ENCODE measurements around the gene BCL11B.

BCL11B gene

DNA sequence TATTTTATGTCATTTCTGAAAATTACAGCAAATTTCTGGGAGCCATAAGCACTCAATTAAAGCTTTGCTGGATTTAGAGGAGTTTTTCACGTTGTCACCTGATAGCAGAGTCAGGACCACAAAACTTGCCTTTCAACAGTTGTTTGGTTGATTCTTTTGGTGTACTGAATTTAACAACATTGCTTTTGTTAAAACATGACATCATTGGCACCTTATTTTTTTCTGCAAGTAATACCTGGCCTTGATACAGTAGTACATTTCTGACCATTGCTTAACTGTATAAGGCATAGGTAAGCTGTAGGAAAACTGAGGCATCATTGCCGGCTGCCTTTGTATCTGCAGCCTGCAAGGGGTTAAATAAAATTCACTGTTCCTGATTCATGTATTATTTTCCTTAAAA is 4.5 kb upstream of the BCL11B start:
- Histone ChIP-seq H3K9me2 (replicated peaks; ENCODE audit: insufficient read depth, low read length) (no peaks in the 10 kb centered on the region), H3K36me3 (ENCODE audit: low read length) (no peaks in the 10 kb centered on the region), H3K4me2 (ENCODE audit: low read depth, low read length, poor library complexity, severe bottlenecking) (no peak overlapping the region), H3K79me2 (ENCODE audit: insufficient read depth, low read length) (no peaks in the 10 kb centered on the region), H3K27ac (ENCODE audit: low read depth, low read length) (no peak overlapping the region), H3K27me3 (ENCODE audit: low read length) (no peaks in the 10 kb centered on the region), H2AFZ (ENCODE audit: low read depth, low read length, severe bottlenecking) (no peak overlapping the region), H4K20me1 (ENCODE audit: low read depth, low read length) (no peaks in the 10 kb centered on the region), H3F3A (ENCODE audit: insufficient read depth) (no peaks in the 10 kb centered on the region), H3K9me3 (ENCODE audit: insufficient read depth, low read length) (no peaks in the 10 kb centered on the region), H3K9ac (ENCODE audit: low read length) (no peak overlapping the region), H3K4me3 (ENCODE audit: insufficient read depth, low read length, poor library complexity, severe bottlenecking) (no peak overlapping the region)
- TF ChIP-seq CTCF (IDR thresholded peaks at IDR 0.05; ENCODE audit: insufficient read depth, low read length, poor library complexity, severe bottlenecking) (no peak), EZH2phosphoT487 (conservative IDR thresholded peaks at IDR 0.05; ENCODE audit: low read length) (no peak)

- Histone ChIP-seq H3K27me3 (ENCODE audit: low read length) (no peaks in the 10 kb centered on the region), H3K4me2 (ENCODE audit: low read depth, low read length, poor library complexity, severe bottlenecking) (no peak overlapping the region)
Observed at GRCh38 chr14:99275222-99275584, 3.2 kb upstream of the BCL11B start.

DNA sequence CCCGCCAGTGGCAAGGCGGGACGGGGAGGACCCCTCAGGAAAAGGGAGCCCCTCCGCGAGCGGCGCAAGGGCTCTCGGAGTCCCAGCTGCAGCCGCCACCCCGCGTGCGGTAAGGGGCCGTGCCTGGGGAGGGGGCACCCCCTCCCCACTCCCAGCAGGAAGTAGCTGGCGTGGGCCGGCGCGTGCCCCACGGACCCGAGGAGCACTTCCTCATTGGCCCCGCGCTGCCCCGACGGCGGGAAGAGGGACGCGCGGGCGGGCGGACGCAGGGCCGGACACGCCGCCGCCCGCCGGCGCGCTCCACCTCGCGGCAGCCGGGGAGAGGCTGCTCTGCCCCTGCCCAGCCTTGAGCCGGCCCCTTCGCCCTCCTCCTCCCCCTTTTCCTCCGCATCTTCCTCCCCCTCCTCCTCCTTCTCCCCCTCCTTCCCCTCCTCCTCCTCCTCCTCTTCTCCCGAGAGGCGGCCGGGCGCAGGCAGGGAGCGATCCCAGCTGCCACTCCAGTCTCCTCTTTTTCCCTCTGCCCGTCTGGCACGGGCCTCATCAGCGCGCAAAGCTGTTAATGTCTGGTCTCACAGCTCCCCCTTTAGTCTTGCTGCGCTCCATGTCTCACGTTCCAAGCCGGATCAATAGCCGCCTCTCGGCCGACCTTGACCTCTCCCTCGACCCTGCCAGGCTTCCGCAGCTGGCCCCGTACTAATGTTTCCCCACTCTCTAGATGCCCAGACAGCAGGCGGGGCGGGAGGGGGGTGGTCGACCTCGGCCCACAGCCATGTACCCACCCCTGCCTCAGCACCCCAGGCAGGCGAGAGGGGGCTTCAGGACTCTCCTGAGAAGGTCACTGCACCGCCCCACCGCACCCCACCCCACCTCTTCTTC is 2.6 kb upstream of the BCL11B start:
- H3K9ac ChIP-seq (ENCODE audit: low read length): no peak overlapping the region
- H3K4me3 ChIP-seq (ENCODE audit: insufficient read depth, low read length, poor library complexity, severe bottlenecking): no peak overlapping the region

More at GRCh38 chr14:99275222-99275584, 3.2 kb upstream of the BCL11B start:
- TF ChIP-seq EZH2phosphoT487 (conservative IDR thresholded peaks at IDR 0.05; ENCODE audit: low read length): no peak
- TF ChIP-seq CTCF (IDR thresholded peaks at IDR 0.05; ENCODE audit: insufficient read depth, low read length, poor library complexity, severe bottlenecking): no peak
- no peak overlapping the region for H3K27ac ChIP-seq (ENCODE audit: low read depth, low read length)
- H3K36me3 ChIP-seq (ENCODE audit: low read length): no peaks in the 10 kb centered on the region
- H3K4me3 ChIP-seq (ENCODE audit: insufficient read depth, low read length, poor library complexity, severe bottlenecking): no peak overlapping the region
- no peaks in the 10 kb centered on the region for H3F3A ChIP-seq (ENCODE audit: insufficient read depth)
- H4K20me1 ChIP-seq (ENCODE audit: low read depth, low read length): no peaks in the 10 kb centered on the region
- no peaks in the 10 kb centered on the region for H3K9me3 ChIP-seq (ENCODE audit: insufficient read depth, low read length)
- no peak overlapping the region for H3K9ac ChIP-seq (ENCODE audit: low read length)
- no peak overlapping the region for H2AFZ ChIP-seq (ENCODE audit: low read depth, low read length, severe bottlenecking)
- no peaks in the 10 kb centered on the region for H3K9me2 ChIP-seq (replicated peaks; ENCODE audit: insufficient read depth, low read length)
- H3K79me2 ChIP-seq (ENCODE audit: insufficient read depth, low read length): no peaks in the 10 kb centered on the region

More for the DNA sequence above, 2.6 kb upstream of the BCL11B start:
- Histone ChIP-seq H3K27ac (ENCODE audit: low read depth, low read length) (no peak overlapping the region), H2AFZ (ENCODE audit: low read depth, low read length, severe bottlenecking) (no peak overlapping the region), H3F3A (ENCODE audit: insufficient read depth) (no peaks in the 10 kb centered on the region), H4K20me1 (ENCODE audit: low read depth, low read length) (no peaks in the 10 kb centered on the region), H3K9me3 (ENCODE audit: insufficient read depth, low read length) (no peaks in the 10 kb centered on the region), H3K27me3 (ENCODE audit: low read length) (no peaks in the 10 kb centered on the region), H3K79me2 (ENCODE audit: insufficient read depth, low read length) (no peaks in the 10 kb centered on the region), H3K4me2 (ENCODE audit: low read depth, low read length, poor library complexity, severe bottlenecking) (no peak overlapping the region), H3K36me3 (ENCODE audit: low read length) (no peaks in the 10 kb centered on the region), H3K9me2 (replicated peaks; ENCODE audit: insufficient read depth, low read length) (no peaks in the 10 kb centered on the region)
- TF ChIP-seq CTCF (IDR thresholded peaks at IDR 0.05; ENCODE audit: insufficient read depth, low read length, poor library complexity, severe bottlenecking): no peak
- TF ChIP-seq EZH2phosphoT487 (conservative IDR thresholded peaks at IDR 0.05; ENCODE audit: low read length): no peak

Data from SU-DHL-6 (cell line).